Measurements from ENCODE around the gene MAGEB3.

Gene MAGEB3

GRCh38 chrX:30282527-30282926 is 52.1 kb downstream of the MAGEB3 start:
- DNase-seq, result no peak

- peak; percentile 74 for DNase-seq
Observed at GRCh38 chrX:30283456-30284200, 53.2 kb downstream of the MAGEB3 start.
